Stimulated activated CD8-positive, alpha-beta memory T cell treated with anti-CD3 and anti-CD28 coated beads, Interleukin-2, amount 100 ng/mL, for 1 hour (primary cell): ENCODE results near the gene SHISA7.

Experiments
- DNase-seq, 2 donors: peaks; one replicate each; pipeline ENCODE4 v3.0.0-alpha.2; 2020; ENCODE audit warnings: low read depth in 2 of 2

The SHISA7 gene

DNA sequence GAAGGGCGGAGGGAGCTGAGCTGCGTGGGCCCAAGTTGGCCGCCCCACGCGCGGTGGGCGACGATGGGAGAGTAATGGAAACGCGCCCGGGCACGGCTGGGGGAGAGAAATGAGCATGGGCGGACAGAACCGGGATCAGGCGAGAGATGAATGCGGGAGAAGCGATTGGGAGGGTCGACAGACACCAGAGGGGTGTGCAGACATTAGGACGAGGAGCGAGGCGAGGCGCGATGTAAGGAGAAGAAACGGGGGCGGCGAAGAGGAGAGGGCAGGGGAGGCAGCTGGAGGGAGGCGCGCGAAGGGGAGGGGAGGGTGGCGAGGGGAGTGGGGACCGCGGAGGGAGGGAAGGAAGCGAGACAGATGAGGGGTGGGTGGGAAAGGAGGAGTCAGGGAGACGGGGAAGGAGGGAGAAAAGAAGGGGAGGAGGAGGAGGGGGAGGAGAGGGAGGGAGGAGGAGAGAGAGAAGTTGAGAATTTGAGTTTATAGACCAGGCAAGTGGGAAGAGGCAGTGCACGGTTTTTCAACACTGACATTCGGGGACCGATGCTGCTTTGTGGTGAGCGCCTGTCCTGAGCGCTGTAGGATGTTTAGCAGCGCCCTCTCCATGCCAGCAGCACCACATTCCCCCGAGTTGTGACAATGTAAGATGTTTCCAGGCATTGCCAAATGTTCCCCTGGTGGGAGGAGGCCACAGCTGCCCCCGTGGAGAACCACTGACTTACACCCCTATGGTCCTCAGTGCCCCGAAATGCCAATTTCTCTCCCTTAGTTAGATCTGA lies at the start of gene SHISA7:
Gene SHISA7 (minus strand): TSS at position 256 of the 779 bp plus-strand sequence. CDS start 437 bp downstream, outside the sequence.
- DNase-seq: no peak

DNA sequence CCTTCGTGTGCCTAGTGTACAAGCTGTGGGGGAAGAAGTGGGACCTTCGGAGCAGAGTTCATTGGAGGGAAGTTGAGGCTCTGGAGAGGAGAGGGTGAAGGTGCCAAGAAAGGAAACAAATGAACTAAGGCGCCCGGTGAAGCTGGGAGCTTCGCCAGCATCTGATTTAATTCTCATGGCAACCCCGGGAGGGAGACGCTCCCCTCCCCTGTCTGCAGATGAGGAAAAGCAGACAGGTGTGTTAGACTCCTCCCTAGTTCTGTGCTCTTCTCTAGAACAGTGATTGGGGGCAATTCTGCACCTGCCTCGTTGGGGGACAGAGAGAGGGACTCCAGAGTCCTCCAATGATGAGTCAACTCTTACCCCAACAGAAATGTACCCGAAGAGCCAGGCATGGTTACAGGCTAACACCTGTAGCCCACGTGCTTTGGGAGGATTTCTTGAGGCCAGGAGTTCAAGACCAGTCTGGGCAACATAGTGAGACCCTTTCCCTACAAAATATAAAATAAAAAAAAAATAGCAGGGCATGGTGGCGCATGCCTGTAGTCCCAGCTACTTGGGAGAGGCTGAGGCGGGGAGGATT lies 49.4 kb upstream of the SHISA7 start:
- no peak for DNase-seq

DNA sequence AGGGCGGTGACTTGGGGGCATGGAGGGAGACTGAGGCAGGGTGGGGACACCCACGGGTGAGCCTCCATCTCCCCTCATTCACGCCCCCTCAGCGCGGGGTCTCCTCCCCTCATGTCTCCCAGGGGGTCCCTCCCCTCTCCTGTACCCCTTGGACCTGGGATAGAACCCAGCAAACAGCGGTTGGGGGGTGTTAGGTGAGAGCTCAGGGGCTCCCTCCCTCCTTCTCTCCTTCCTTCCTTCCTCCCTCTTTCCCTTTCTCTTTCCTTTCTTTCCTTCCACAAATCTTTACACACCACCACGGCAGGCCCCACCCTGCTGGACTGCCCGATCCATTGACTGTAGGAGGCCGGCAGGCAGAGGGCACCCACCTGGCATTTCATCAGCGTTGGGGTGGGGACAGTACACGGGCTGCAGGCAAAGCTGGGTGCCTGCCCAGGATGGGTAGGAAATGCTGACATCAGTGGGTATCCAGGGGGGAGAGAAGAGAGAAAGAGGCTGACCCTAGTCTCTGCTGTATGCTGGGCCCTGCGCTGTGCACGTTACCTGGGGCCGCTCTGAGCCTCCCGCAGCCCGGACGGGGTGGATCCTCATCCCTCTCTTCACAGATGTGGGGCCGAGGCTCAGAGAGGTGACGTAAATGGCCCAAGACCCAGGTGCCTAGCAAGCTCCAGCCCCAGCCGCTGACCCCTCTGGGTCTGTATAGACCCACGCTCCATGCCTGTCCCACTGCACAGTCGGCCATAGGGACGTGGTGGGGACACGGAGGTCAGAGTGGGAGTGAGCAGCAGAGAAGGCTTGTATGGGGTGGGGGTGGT lies 48.7 kb upstream of the SHISA7 start:
- DNase-seq: no peak

DNA sequence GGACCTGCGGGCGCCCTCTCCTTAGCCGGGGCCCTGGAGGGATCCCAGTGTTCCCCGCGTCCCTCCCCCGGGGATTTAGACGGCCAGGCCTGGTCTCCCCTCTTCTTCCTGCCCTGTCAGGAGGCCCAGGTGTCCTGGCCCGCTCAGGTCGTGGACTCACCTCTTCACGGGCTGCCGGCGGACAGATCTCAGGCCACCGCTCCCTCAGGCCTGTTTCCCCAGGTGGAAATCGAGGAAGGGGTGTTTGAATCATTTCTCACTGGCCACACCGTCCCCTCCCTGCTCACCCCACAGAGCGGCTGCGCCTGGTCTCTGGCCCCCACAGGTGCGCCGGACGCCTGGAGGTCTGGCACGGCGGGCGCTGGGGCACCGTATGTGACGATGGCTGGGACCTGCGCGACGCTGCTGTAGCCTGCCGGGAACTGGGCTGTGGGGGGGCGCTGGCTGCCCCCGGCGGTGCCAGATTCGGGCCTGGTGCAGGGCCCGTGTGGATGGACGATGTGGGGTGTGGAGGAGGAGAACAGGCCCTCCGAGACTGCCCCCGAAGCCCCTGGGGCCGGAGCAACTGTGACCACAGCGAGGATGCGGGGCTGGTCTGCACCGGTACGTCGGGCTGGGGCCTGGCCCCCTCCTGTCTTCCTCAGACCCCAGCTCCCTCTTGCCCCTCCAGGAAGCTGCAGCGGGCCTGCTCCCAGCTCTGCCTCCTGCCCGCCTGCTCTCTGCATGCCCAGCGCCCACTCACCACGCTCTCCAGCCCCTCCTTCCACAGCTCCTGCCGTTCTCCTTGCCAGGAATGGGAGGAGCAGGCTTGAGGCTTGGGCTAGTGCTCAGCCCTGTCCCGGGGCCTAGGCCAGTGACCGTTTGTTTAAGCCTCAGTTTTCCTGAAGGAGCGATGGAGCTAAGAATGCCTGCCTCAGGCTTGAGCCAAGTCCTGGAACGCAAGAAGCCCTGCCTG lies 47.7 kb upstream of the SHISA7 start:
- no peak for DNase-seq

DNA sequence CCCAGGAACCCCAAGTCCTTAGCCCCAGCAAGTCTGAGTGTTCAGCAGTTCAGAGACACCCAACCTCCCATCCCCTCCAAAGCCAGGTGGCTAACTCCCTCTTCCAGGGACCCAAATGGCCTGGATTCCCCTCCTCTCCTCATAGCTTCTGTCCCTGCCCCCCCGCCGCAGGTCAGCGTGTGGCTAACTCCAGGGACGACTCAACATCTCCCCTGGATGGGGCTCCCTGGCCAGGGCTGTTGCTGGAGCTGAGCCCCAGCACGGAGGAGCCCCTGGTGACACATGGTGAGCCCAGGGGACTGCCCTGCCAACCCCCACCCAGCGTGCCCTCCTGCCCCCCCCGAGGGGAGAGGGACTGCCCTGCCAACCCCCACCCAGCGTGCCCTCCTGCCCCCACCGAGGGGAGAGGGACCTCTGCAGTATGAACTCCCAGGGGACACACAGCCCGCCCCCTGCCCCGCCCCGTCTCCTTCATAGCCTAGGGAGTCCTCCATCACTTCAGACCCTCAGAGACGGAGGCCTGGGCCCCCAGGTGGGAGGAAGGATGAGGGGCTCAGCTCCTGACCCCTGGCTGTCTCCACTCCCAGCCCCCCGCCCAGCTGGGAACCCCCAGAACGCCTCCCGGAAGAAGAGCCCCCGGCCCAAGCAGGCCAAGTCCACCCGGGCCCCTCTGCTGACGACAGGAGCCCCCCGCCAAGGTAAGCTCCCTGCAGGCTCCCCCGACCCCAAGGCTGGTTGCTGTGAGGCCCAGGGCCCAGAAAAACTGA lies 46.8 kb upstream of the SHISA7 start:
- no peak for DNase-seq

DNA sequence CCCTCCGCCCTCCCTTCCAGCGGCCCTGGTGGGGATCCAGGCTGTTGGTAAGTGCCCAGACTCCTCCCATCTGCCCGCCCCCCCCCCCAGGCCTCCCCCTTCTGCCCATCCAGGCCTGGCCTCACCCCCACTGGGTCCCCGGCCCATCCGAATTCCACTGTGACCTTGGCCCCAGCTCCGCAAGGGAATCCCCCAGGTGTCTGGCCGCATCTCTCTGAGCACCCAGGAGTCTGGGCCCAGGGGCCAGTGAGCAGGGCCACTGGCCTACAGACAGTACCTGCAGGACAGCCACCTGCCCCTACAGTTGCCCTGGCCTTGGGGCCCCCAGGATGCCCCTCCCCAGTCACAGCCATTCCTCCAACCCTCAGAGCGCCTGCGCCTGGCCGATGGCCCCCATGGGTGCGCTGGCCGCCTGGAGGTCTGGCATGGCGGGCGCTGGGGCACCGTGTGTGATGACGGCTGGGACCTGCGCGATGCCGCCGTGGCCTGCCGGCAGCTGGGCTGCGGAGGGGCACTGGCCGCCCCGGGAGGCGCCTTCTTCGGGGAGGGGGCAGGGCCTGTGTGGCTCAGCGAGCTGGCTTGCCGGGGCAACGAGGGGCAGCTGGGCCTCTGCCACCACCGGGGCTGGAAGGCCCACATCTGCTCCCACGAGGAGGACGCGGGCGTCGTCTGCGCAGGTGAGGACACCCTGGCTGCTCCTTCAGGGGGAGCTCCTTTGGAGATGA lies 46.0 kb upstream of the SHISA7 start:
- no peak for DNase-seq

DNA sequence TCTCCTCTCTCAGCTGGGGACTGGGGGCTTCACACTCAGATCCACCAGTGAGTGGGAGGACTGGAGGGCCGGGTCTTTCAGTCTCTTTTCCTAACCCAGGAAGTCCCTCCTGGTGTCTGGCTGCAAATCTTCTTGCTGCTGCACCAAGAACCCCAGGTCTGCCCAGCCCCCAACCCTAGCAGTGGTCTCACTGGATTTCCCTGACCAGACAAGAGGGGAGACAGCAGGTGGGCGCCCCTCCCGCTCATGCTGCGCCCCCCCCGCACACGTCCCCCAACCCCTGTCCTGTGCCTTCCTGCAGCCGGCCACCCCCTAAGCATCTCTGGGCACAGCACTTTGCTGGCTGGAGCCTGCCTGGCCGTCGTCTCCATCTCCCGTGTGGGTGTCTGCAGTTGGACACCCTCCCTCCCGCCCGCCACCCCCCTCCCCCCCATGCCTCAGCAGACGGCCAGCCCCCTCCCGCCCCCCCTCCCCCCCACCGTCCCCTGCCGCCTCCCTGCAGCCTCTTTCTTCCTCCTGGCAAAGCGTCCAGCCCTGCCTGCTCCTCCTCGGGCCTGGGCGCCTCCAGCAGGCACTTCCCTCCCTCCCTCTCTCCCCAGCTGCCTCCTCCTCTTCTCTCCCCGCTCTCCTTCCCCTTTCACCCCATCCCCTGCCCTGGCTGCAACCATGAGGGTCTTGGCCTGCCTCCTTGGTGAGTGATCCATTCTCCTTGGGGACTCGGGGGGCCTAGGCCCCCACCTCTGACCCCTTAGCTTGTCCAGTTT lies 45.0 kb upstream of the SHISA7 start, which contains the start of gene SSC5D:
Gene SSC5D (plus strand): TSS at position 513 of the 764 bp plus-strand sequence. CDS start 154 bp downstream, at position 667.
- no peak for DNase-seq

DNA sequence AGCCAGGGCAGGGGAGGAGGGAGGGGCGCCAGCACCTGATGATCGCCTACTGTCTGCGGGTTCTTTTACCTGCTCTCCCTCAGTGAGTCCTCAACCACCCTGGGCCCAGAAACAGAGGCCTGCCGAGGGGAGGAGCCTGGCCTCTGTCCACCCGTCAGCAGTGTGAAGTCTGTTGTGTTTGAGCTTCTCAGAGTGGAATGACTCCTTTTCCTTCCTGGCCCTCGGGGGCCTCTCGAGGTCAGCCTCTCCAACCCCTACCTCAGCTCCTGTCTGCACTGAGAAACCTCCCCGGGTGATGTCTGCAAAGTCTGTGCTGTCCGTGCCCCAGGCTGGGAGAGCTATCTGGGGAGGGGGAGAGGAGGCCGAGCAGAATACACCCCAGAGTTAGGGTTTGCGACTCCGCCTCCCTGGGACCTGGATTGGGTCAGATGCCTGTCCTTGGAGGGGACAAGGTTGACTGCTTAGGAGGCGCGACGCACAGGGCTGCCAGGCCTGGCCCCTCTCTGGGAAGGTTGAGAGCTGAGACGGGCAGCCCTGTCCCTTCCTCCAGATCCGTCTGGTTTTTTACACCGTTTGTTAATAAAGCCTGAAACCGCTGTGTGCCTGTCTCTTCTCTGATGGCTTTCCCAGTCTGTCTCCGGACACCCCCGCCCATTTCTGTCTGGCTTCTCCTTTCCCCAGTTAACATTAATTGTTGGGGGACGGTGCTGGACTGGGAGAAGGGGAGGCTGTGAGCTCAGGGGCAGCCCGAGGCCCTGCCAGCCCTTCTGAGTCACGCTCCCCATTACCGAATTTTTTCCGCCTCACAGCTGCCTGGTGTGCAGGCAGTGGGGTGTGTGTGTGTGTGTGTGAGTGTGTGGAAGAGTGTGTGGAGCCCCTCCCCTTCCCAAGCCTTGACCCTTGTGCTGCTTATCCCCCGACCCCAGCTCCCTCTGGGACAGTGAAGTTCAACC lies 44.1 kb upstream of the SHISA7 start:
- DNase-seq: no peak

DNA sequence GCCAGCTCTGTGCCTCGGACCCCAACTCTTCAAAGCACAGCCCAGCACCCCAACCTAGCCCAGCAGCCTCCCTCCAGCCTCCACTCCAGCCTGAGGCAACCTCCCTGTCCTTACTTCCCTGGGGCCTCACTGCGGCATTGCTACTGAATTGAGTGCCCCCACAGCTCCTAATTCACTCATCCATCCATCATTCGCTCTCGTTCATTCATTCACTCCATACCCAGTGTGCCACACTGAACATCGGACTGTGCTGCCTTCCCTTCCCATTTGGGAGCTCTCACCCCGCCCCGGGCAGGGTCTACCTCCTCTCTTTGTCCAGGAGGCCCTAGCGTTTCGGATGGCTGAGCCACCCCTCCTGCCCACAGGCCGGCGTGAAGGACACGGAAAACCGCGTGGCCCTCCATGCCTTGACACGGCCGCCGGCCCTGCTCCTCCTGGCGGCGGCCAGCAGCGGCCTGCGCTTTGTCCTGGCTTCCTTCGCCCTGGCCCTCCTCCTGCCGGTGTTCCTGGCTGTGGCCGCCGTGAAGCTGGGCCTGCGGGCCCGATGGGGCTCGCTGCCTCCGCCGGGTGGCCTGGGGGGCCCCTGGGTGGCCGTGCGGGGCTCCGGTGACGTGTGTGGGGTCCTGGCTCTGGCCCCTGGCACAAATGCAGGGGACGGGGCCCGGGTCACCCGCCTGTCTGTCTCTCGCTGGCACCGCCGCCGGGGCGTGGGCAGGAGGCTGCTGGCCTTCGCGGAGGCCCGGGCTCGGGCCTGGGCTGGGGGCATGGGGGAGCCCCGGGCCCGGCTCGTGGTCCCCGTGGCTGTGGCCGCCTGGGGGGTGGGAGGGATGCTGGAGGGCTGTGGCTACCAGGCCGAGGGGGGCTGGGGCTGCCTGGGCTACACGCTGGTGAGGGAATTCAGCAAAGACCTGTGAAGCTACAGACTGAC lies 43.2 kb upstream of the SHISA7 start:
- no peak for DNase-seq

DNA sequence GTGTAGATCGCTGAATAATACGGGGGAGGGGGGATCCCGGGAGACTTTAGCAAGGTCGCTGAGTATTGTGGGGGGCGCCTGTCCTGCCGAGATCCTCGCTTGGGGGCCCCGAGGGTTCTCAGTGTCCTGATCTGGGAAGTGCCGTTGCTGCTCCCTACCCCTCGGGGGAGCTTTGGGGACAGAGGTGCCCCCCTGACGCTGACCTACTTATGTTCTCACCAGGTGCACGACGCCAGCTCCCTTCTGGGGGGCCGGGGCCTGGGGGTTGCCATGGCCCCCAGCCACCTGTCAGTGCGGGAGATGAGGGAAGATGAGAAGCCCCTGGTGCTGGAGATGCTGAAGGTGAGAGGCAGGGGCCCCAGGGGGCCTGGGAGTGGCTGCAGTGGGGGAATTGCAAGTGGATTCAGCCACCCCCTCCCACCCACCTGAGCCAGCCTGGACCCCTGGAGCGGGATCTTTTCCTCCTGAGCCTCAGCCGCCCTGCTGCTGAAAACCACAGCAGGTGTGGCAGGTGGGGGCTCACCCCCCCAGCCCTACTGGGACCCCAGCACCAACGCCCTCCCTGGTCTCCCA lies 42.4 kb upstream of the SHISA7 start:
- no peak for DNase-seq

DNA sequence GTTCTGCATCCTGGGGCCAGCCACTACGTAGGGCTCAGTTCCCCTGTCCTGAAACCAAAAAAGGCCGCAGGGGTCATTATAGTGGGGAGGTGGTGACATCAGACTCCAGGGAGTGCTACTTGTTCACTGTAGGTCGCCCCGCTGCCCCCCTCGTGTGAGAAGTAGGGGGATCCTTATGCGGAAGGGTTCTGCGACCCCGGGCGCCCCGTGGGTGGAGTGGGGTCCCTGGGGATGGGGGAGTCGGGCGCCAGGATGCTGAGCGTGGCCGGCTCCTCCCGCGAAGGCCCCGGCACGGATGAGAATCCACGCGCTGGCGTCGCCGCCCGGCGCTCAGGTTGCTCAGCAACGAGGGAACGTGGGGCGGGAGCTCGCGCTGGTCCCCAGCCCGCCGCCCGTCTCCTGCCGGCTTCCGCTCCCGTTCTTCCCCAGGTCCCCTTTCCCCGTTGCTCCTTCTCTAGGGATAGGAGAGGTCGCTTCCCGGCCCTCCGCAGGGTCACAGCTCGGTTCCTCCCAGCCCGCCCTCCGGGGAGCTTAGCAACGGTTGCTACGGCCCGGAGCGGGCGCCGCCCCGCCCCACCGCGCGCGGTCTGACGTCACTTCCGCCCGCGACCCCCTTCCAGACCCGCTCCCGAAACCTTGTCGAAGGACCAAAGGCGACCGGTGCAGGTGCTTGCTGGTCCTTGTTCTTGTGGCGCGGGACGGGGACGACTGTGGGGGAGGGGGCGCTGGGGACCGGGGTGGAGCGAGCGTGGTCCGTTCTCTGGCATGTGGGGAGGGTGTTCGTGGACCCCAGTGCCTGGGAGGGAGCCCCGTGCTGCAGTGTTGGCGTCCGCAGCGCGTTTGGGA lies 41.7 kb upstream of the SHISA7 start, which contains the start of gene NAT14:
Gene NAT14 (plus strand): TSS at position 596 of the 846 bp plus-strand sequence. CDS start 521 bp downstream, outside the sequence.
- DNase-seq: peak in 1 of 2 donors; percentile 34

DNA sequence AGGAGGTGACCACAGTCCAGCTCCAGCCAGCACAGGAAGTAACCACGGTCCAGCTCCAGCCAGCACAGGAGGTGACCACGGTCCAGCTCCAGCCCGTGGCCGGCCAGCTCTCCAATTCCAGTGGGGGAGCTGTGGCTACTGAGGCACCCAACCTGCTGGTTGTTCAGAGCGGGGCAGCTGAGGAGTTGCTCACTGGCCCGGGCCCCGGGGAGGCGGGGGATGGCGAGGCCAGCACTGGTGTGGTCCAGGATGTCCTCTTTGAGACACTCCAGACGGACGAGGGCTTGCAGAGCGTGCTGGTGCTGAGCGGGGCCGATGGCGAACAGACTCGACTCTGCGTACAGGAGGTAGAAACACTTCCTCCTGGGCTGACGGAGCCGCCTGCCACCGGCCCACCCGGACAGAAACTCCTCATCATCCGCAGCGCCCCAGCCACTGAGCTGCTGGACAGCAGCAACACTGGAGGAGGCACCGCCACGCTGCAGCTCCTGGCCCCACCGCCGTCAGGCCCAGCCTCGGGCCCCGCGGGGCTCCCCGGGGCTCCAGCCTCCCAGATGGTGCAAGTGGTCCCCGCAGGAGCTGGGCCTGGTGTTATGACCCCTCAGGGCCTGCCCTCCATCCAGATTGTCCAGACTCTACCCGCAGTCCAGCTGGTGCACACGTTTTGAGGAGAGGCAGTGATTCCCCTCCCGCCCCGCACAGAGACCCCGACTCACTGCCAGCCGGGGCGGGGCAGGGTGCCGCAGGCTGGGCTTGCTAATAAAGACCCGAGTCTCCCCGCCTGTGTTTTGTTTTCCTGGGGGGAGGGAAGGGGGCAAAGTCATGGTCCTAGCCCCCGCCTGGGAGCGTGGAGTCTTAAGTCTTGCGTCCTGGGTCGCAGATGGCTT lies 40.8 kb upstream of the SHISA7 start:
- DNase-seq: no peak

DNA sequence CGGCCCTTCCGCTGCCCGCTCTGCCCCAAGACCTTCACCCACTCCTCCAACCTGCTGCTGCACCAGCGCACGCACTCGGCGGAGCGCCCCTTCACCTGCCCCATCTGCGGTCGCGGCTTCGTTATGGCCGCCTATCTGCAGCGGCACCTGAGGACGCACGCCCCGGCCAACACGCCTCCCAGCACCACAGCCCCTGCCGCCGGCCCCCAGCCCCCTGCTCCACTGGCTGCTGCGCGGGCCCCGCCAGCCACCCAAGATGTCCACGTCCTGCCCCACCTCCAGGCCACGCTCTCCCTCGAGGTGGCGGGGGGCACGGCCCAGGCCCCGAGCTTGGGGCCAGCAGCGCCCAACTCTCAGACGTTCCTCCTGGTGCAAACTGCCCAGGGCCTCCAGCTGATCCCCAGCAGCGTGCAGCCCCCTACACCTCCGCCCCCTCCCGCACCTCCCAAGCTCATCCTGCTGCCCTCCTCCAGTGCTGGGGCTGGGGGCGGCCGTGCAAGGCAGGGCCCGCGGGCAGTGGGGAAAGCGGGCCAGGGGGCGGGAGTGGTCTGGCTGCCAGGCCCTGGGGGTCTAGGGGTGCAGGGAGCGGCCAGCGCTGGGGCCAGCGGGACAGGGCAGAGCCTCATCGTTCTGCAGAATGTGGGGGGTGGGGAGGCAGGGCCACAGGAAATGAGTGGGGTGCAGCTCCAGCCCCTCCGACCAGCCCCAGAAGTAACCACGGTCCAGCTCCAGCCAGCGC lies 40.0 kb upstream of the SHISA7 start:
- no peak for DNase-seq
